ENCODE measurements around the gene MRTFA. TPM values are rescaled to one million over a fixed set of nuclear protein-coding genes. Genes with fewer than 3 reads are reported as not detected.
A peak's percentile ranks its signal among the peaks of the same experiment; 100 is the strongest.
"Not testable (repeated sequence)": the region's sequence is repeated elsewhere in the genome, so short reads cannot be mapped to it uniquely, and the experiment has no call there.

MRTFA gene
- total RNA-seq, 4 donors from 2014 or later = 81.4 to 210 (median 122) TPM

DNA sequence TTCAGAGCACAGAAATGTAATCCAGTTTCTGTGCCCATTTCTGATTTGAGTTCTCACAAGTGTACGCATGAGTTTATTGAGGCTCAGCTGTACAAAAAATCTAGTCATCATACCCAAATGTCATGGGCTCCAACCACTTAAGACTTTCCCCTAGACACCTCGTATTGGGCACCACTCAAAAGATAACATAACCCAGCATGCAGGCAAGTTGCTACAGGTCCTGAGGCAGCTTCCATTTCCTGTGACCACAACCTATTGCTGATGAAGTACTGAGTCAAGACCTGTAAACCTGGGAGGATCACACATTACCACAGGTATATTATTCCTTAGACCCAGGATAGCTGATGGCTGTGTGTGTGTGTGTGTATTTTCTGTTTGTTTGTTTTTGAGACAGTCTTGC is 95.2 kb downstream of the MRTFA start:
- 69 to 73% methylated on average over 2 of the region's 2 CpGs for WGBS, 2 donors
- intact Hi-C loops (cut with DNase I) = no loop called here

DNA sequence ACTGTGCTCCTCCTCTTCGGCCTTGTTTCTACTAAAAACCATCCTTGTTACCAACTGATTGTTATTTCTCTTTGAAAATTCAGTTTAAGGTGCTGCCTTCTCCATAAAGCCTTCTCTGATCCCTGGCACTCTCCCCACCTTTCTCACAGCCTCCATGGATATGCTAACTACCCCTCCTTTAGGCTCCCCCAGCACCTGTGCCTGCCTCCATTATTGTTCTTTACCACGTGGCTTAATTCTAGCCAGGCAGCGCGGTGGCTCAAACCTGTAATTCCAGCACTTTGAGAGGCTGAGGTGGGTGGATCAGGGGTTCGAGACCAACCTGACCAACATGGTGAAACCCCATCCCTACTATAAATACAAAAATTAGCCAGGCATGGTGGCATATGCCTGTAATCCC is 96.3 kb downstream of the MRTFA start:
- Histone ChIP-seq H3K36me3 (no peaks in the 10 kb centered on the region), H3K27ac (peak overlapping the region in 2 of 3 donors; percentile 5 to 30), H3K4me3 (replicated peaks in 1 of 3) (no peak overlapping the region), H3K27me3 (no peaks in the 10 kb centered on the region), H3K9me3 (no peaks in the 10 kb centered on the region), H3K4me1 (peaks cover 32 to 49% of the 10 kb centered on the region in 2 donors)
- TF ChIP-seq, protein P1, sequence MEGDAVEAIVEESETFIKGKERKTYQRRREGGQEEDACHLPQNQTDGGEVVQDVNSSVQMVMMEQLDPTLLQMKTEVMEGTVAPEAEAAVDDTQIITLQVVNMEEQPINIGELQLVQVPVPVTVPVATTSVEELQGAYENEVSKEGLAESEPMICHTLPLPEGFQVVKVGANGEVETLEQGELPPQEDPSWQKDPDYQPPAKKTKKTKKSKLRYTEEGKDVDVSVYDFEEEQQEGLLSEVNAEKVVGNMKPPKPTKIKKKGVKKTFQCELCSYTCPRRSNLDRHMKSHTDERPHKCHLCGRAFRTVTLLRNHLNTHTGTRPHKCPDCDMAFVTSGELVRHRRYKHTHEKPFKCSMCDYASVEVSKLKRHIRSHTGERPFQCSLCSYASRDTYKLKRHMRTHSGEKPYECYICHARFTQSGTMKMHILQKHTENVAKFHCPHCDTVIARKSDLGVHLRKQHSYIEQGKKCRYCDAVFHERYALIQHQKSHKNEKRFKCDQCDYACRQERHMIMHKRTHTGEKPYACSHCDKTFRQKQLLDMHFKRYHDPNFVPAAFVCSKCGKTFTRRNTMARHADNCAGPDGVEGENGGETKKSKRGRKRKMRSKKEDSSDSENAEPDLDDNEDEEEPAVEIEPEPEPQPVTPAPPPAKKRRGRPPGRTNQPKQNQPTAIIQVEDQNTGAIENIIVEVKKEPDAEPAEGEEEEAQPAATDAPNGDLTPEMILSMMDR (IDR thresholded peaks at IDR 0.05) = no peak
- no peak for TF ChIP-seq POLR2A (IDR thresholded peaks at IDR 0.05)
- 94 to 95% methylated on average over 5 of the region's 5 CpGs for WGBS, 2 donors
- intact Hi-C loops (cut with DNase I) = no loop called here
- no peak for DNase-seq

More for the DNA sequence above, 95.2 kb downstream of the MRTFA start:
- H3K27me3 ChIP-seq = no peaks in the 10 kb centered on the region
- H3K4me1 ChIP-seq = peaks cover 36 to 48% of the 10 kb centered on the region in 2 donors
- H3K4me3 ChIP-seq (replicated peaks in 1 of 3) = no peak overlapping the region
- H3K27ac ChIP-seq = peak overlapping the region in 2 of 3 donors; percentile 47 to 51
- H3K36me3 ChIP-seq = no peaks in the 10 kb centered on the region
- no peaks in the 10 kb centered on the region for H3K9me3 ChIP-seq
- no peak for TF ChIP-seq POLR2A (IDR thresholded peaks at IDR 0.05)
- TF ChIP-seq, protein P1 (IDR thresholded peaks at IDR 0.05) = no peak
- DNase-seq = no peak

DNA sequence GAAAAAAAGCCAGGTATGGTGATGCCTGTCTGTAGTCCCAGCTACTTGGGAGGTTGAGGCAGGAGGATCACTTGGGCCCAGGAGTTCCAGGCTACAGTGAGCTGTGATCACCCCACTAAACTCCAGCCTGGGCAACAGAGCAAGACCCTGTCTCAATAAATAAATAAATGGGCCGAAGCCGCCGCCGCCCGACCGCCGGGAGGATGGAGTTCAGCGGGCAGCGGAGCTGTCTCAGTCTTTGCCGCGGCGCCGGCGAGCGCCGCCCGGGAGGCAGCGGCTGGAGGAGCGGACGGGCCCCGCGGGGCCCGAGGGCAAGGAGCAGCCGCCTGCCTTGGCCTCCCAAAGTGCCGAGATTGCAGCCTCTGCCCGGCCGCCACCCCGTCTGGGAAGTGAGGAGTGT is 100.4 kb downstream of the MRTFA start:
- H3K36me3 ChIP-seq; intact Hi-C loops (cut with DNase I); H3K4me3 ChIP-seq (replicated peaks in 1 of 3); DNase-seq; H3K9me3 ChIP-seq; H3K27ac ChIP-seq; H3K27me3 ChIP-seq: not testable (repeated sequence)
- peaks cover 43 to 55% of the 10 kb centered on the region in 2 donors for H3K4me1 ChIP-seq
- 97% methylated on average over 7 to 19 of the region's 28 CpGs for WGBS, 2 donors

DNA sequence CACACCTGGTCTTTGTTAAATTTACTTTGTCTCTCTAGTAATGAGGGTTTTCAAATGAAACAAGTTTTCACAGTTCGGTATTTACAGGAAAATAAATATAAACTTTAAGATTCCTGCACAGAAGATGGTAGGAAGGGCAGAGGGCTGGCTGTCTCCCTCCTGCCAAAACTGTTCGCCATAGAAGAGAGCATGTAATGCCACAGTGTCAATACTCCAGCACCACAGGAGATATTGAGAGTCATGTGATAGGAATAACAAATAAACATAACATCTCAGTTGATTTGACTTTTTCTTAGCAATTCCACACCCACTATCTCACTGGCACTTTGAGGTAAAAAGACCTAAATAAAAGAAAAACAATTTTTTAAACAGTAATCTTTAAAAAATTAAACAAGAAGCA is 100.9 kb downstream of the MRTFA start:
- H3K27me3 ChIP-seq = no peaks in the 10 kb centered on the region
- H3K36me3 ChIP-seq = no peaks in the 10 kb centered on the region
- H3K4me1 ChIP-seq = peaks cover 43 to 49% of the 10 kb centered on the region in 2 donors
- H3K4me3 ChIP-seq (replicated peaks in 1 of 3) = no peak overlapping the region
- WGBS, 2 donors = 82 to 84% methylated on average over 2 of the region's 2 CpGs
- intact Hi-C loops (cut with DNase I) = no loop called here
- peak overlapping the region; percentile 8 to 36 (median 14) for H3K27ac ChIP-seq
- DNase-seq = no peak
- TF ChIP-seq, protein P1 (IDR thresholded peaks at IDR 0.05) = no peak
- TF ChIP-seq POLR2A (IDR thresholded peaks at IDR 0.05) = no peak
- no peaks in the 10 kb centered on the region for H3K9me3 ChIP-seq

DNA sequence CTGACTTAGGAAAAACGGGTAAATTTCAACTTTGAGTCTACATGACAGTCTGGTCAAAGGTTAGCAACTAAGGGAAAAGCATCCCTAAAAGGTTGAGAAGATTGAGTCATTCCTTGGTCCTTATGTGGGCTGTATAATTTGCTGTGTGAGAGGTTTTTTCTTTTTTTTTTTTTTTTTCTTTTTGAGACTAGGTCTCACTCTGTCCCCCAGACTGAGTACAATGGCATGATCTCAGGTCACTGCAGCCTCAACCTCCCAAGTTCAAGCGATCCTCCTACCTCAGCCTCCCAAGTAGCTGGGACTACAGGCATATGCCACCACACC is 101.4 kb downstream of the MRTFA start:
- intact Hi-C loops (cut with DNase I) = no loop called here
- WGBS, 2 donors = 70 to 81% methylated on average over 2 of the region's 2 CpGs
- H3K4me1 ChIP-seq = peaks cover 45 to 48% of the 10 kb centered on the region in 2 donors

More for the DNA sequence above, 101.4 kb downstream of the MRTFA start:
- Histone ChIP-seq H3K9me3 (no peaks in the 10 kb centered on the region), H3K36me3 (no peaks in the 10 kb centered on the region), H3K27me3 (no peaks in the 10 kb centered on the region), H3K4me3 (replicated peaks in 1 of 3) (no peak overlapping the region), H3K27ac (peak overlapping the region; percentile 4 to 68 (median 64))
- no peak for TF ChIP-seq POLR2A (IDR thresholded peaks at IDR 0.05)
- TF ChIP-seq, protein P1 (IDR thresholded peaks at IDR 0.05) = no peak
- no peak for DNase-seq

All from thyroid gland (tissue), 4 donors.